Measurements from ENCODE around the gene AMPH.
"Not testable (repeated sequence)": the region's sequence is repeated elsewhere in the genome, so short reads cannot be mapped to it uniquely, and the experiment has no call there.

- not testable (repeated sequence) for TF ChIP-seq CTCF, POLR2A (IDR thresholded peaks at IDR 0.05)
Observed at GRCh38 chr7:38350777-38351176, 280.4 kb downstream of the AMPH start.

Data from tibial nerve (tissue), 3 donors.